ENCODE data around the gene TMEM144.
"Not testable (repeated sequence)": the region's sequence is repeated elsewhere in the genome, so short reads cannot be mapped to it uniquely, and the experiment has no call there.

TMEM144 gene

GRCh38 chr4:158192439-158193158 lies 17.7 kb upstream of the TMEM144 start:
- no peak for DNase-seq

GRCh38 chr4:158193171-158193749 lies 17.0 kb upstream of the TMEM144 start:
- DNase-seq: no peak

- no peak for DNase-seq
Measured at GRCh38 chr4:158195297-158195696, 15.0 kb upstream of the TMEM144 start.

GRCh38 chr4:158197194-158197776 lies 13.0 kb upstream of the TMEM144 start:
- DNase-seq: no peak

GRCh38 chr4:158200214-158200613 lies 10.1 kb upstream of the TMEM144 start:
- no peak for DNase-seq

- no peak for DNase-seq
Measured at GRCh38 chr4:158201322-158201721, 9.0 kb upstream of the TMEM144 start.

GRCh38 chr4:158201876-158202275 lies 8.4 kb upstream of the TMEM144 start:
- no peak for DNase-seq

- no peak for DNase-seq
Measured at GRCh38 chr4:158202481-158202880, 7.8 kb upstream of the TMEM144 start.

GRCh38 chr4:158203436-158203835 lies 6.8 kb upstream of the TMEM144 start:
- DNase-seq: no peak

GRCh38 chr4:158203929-158204328 lies 6.4 kb upstream of the TMEM144 start:
- no peak for DNase-seq

GRCh38 chr4:158208963-158209640 lies 1.2 kb upstream of the TMEM144 start:
- DNase-seq: no peak

- DNase-seq: no peak
Measured at GRCh38 chr4:158211222-158211621, 936 bp downstream of the TMEM144 start.

GRCh38 chr4:158213466-158213865 lies 3.2 kb downstream of the TMEM144 start:
- no peak for DNase-seq

GRCh38 chr4:158214856-158215255 lies 4.6 kb downstream of the TMEM144 start:
- DNase-seq: no peak

GRCh38 chr4:158217763-158218162 lies 7.5 kb downstream of the TMEM144 start:
- DNase-seq: no peak

- no peak for DNase-seq
Measured at GRCh38 chr4:158219623-158220022, 9.3 kb downstream of the TMEM144 start.

GRCh38 chr4:158224318-158224717 lies 14.0 kb downstream of the TMEM144 start:
- DNase-seq: not testable (repeated sequence)

GRCh38 chr4:158224999-158225398 lies 14.7 kb downstream of the TMEM144 start:
- DNase-seq: not testable (repeated sequence)

- DNase-seq: not testable (repeated sequence)
Measured at GRCh38 chr4:158227880-158228279, 17.6 kb downstream of the TMEM144 start.

- not testable (repeated sequence) for DNase-seq
Measured at GRCh38 chr4:158228399-158228798, 18.1 kb downstream of the TMEM144 start.

- DNase-seq: no peak
Measured at GRCh38 chr4:158229768-158230167, 19.5 kb downstream of the TMEM144 start.

- no peak for DNase-seq
Measured at GRCh38 chr4:158234671-158235070, 24.4 kb downstream of the TMEM144 start.

- DNase-seq: no peak
Measured at GRCh38 chr4:158236304-158237030, 26.2 kb downstream of the TMEM144 start.
